ENCODE data around the gene DHX58.

The DHX58 gene

DNA sequence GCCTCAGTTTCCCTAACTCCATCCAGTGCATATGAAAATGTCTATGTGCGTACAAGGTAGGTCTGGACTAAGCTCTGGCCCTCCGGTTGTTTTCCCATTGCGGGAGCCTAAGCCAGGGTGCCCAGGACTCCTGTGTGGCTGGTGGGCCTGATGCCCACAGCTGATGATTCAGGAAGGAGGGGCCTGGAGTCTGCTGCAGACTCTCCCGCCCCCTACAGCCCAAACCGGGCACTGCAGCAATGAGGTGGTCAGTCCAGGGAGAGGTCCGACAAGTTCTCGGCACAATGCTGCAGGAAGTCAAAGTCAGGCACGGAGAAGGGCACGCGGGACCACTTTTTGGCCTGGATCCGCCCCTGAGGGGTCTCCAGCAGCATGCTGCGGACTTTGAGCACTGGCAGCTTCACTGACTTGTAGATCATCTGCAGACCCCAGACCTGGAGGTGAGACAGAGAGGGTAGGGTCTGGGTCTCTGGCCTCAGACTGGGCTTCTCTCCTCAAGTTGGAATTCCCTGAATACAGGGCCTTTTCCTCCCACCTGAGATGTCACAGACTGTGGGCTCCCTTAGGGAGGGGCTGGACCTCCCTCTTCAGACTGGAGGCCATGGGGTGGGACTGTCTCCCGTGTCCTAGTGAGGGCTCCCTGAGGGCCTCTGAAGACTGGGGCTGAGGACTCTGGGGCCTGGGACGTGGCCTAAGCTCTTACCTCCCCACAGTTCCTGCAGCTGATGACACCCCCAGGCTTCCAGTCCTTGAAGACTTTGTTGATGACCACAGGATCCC is 10.8 kb downstream of the DHX58 start:
- Histone ChIP-seq H3K27ac (ENCODE audit: low read depth, low read length) (no peak overlapping the region), H3K4me3 (ENCODE audit: low read length) (no peak overlapping the region), H3K4me1 (ENCODE audit: control insufficient read depth, insufficient read depth, low read length) (no peaks in the 10 kb centered on the region), H3K27me3 (ENCODE audit: control insufficient read depth, insufficient read depth, low read length) (peaks cover 6% of the 10 kb centered on the region), H3K9ac (ENCODE audit: low read length) (no peak overlapping the region), H3K36me3 (ENCODE audit: control insufficient read depth, insufficient read depth, low read length) (no peaks in the 10 kb centered on the region)

DNA sequence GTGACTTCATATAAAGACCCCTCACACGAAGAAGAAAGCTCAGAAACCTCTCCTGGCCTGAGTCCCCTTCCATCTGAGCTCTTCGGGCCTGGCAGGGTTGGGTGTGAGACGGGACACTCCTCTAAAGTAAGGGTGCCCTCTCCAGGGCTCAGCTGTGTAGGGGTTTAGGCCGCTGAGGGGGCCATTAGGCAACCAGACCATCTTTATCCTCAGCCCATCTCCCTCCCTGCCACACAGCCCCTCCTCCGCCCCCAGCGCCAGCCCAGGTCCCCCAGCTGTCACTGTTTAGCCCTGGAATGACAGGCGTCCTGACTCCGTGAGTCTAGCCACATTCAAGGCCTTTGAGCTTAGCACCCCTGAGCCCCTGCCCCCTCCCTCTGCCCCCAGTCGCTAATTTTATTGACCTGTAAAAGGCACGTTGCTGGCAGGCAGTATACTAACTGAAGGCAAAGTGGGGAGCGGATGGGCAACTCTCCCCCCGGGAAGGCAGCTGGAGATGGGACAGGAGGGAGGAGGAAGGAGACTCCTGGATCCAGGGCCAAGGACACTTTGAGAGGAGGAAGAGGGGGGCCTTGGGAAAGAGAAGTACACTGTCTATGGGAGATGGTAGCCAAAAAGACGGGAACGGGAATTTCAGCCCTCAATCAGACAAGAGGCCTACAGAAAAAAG is 13.6 kb downstream of the DHX58 start:
- Histone ChIP-seq H3K36me3 (ENCODE audit: control insufficient read depth, insufficient read depth, low read length) (no peaks in the 10 kb centered on the region), H3K4me3 (ENCODE audit: low read length) (no peak overlapping the region), H3K9ac (ENCODE audit: low read length) (no peak overlapping the region), H3K4me1 (ENCODE audit: control insufficient read depth, insufficient read depth, low read length) (no peaks in the 10 kb centered on the region), H3K27ac (ENCODE audit: low read depth, low read length) (no peak overlapping the region), H3K27me3 (ENCODE audit: control insufficient read depth, insufficient read depth, low read length) (peaks cover 12% of the 10 kb centered on the region)

DNA sequence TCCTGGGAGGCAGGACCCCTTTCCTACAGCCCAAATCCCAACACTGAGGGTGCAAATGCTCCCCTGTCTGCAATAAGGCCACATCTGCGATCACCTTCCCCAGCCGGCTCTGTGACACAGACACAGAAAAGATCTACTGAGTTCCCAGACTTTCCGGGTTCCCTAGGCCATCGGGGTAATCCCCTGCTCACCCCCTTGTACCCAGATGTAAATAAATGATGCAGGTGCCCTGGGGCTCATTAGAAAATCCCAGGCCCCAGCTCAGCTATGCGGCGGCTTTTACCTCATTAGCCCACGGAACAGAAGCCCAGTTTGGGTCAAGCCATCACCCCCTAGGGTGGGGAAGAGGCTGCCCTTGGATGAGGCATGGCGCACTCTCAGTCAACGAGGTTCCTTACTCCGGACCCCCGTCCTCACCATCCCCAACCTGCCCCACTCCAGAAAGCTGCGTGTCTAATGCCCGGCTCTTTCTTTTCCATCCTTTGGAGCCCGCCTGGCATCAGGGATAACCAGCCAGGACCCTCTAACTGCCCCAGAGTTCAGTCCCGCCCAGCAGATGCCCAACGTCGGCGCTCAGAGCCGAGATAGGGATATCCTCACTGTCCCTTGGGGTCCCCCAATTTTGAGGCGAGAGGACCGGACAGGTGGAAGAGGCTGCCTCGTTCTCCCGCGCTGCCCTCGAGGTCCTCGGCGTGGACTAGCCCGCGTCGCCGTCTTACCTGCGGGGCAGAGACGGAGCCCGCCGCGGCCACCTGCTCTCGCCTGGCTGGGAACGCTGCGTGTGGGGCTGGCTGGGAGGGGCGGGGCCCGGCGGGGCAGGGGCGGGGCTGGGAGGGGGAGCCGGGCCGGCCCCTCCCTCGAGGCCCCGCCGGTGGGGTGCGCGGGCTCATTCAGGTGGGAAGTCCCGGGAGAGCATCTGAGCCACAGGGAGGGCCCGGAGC is 14.6 kb downstream of the DHX58 start, which contains the start of gene ZNF385C:
TSS of gene ZNF385C (minus strand) at position 783 of the 941 bp plus-strand sequence. CDS start 35,417 bp downstream, outside the sequence.
- Histone ChIP-seq H3K36me3 (ENCODE audit: control insufficient read depth, insufficient read depth, low read length) (no peaks in the 10 kb centered on the region), H3K9ac (ENCODE audit: low read length) (no peak within 1 kb of the TSS), H3K4me1 (ENCODE audit: control insufficient read depth, insufficient read depth, low read length) (no peaks in the 10 kb centered on the region), H3K27ac (ENCODE audit: low read depth, low read length) (no peak within 1 kb of the TSS), H3K4me3 (ENCODE audit: low read length) (no peak within 1 kb of the TSS), H3K27me3 (ENCODE audit: control insufficient read depth, insufficient read depth, low read length) (peaks cover 12% of the 10 kb centered on the region)

DNA sequence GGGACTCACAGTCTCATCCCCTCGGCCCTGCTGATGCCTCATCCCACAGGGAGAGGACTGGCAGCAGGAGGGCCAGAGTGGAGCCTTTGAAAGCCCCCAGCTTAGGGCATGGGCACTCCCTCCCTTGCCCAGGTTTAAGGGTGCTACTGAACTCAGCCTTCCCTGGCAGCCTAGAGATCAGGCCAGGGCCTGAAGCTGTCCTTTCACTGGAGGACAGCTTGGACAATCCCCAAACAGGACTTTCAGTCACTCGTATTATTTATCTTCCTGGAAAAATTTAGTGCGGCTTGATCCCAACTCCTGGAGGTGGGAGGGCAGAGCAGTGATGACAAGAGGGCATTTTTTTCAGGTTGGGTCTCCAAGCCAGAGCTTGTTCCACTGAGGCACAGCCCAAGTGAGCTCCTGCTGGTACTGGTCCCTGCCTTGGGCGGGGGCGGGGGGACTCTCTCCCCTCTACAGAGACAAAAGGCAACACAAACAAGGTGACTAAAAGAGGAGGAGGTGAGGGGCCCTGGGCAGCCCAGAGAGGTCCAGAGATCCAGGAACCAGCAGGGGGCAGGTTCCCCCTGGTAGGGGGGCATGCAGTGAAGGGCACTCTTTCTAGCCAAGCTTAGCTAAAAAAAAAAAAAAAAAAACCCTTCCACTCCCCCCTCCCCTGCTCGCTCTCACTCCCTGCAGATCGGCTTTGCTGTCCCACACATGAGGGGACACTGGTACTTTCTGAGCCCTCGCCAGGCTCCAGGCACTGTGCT is 16.0 kb downstream of the DHX58 start:
- Histone ChIP-seq H3K4me1 (ENCODE audit: control insufficient read depth, insufficient read depth, low read length) (no peaks in the 10 kb centered on the region), H3K36me3 (ENCODE audit: control insufficient read depth, insufficient read depth, low read length) (no peaks in the 10 kb centered on the region), H3K4me3 (ENCODE audit: low read length) (no peak overlapping the region), H3K27me3 (ENCODE audit: control insufficient read depth, insufficient read depth, low read length) (peaks cover 12% of the 10 kb centered on the region), H3K27ac (ENCODE audit: low read depth, low read length) (no peak overlapping the region), H3K9ac (ENCODE audit: low read length) (no peak overlapping the region)

DNA sequence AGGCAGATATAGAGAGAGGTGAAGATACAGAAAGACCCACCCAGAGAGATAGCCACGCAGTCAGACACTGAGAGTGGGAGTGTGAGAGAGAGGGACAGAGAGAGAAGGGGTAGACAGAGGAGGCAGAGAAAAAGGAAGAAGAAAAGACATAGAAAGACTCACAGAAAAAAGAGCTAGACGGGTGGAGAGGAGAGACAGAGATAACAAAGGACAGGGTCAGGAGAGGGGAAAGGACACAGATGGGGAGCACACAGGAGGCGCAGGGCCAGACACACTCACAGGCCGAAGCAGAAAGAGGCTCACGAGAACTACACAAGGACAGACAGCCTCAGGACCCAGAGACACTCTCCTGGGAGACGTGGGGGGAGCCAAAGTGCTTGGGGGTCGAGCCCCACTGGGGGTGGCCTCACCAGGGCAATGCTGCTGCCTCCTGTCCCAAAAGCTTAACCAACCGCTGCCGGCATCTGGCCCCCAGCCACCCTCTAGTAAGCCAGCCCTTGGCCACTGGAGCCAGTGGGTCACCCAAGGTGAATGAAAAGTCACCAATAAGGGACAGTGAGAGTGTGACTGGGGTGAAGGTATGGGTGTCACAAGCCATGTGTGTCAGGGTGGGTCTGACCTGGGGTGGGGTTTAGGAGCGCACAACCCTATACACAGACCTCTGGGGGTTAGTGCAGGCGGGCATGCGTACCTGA is 18.0 kb downstream of the DHX58 start:
- Histone ChIP-seq H3K27me3 (ENCODE audit: control insufficient read depth, insufficient read depth, low read length) (peaks cover 12% of the 10 kb centered on the region), H3K4me1 (ENCODE audit: control insufficient read depth, insufficient read depth, low read length) (no peaks in the 10 kb centered on the region), H3K36me3 (ENCODE audit: control insufficient read depth, insufficient read depth, low read length) (no peaks in the 10 kb centered on the region), H3K4me3 (ENCODE audit: low read length) (no peak overlapping the region), H3K27ac (ENCODE audit: low read depth, low read length) (no peak overlapping the region), H3K9ac (ENCODE audit: low read length) (no peak overlapping the region)

DNA sequence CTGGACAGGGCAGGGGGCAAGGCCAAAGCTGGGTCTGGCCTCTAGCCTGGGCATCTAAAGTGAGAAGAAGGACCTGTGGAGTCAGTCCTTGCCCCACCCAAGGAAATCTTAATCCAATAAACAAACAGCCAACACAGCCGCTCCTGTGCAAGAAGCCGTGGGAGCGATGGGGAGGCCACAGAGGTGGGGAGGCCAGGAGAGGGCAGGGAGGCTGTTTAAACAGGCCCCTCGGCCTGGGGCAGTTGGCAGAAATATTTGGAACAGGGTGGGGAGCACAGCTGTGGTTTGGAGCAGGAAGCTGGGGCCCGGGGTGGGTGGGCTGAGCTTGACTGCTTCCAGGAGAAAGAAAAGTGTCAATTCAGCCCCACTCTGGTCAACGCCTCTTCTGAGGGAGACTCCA is 19.6 kb downstream of the DHX58 start:
- Histone ChIP-seq H3K27me3 (ENCODE audit: control insufficient read depth, insufficient read depth, low read length) (peaks cover 15% of the 10 kb centered on the region), H3K27ac (ENCODE audit: low read depth, low read length) (no peak overlapping the region), H3K4me3 (ENCODE audit: low read length) (no peak overlapping the region), H3K4me1 (ENCODE audit: control insufficient read depth, insufficient read depth, low read length) (no peaks in the 10 kb centered on the region), H3K36me3 (ENCODE audit: control insufficient read depth, insufficient read depth, low read length) (no peaks in the 10 kb centered on the region), H3K9ac (ENCODE audit: low read length) (no peak overlapping the region)

DNA sequence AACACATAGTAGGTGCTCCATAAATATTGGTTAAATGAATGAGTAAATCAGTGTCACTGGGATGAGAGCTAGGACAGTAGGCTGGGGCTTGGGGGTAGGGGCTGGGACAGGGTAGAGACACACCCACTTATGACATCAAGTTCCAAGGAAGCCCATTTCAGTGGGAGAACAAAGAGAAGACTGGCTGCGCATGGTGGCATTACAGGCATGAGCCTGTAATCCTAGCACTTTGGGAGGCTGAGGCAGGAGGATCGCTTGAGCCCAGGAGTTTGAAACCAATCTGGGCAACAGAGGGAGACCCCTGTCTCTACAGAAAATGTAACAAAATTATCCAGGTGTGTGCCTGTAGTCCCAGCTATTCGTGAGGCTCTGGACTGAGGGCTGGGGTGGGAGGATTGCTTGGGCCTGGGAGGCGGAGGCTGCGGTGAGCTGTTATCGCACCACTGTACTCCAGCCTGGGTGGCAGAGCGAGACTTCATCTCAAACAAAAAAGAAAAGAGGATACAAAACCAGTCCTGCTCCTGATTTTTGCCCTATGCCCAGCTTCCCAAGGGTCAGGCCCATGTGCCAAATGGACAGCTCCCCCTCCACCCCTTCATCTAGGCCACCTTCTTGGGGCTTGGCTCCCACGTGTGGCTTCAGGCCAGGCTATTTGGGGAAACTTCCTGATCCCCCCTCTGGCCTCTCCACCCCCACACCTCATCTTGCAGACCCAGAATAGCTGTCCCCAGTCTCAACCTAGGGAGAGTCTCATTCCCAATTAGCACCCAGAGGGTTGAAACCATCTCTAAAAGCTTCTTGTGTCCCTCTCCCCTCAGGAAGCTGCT is 21.3 kb downstream of the DHX58 start:
- no peak overlapping the region for H3K4me3 ChIP-seq (ENCODE audit: low read length)
- no peak overlapping the region for H3K9ac ChIP-seq (ENCODE audit: low read length)
- no peaks in the 10 kb centered on the region for H3K36me3 ChIP-seq (ENCODE audit: control insufficient read depth, insufficient read depth, low read length)
- no peaks in the 10 kb centered on the region for H3K4me1 ChIP-seq (ENCODE audit: control insufficient read depth, insufficient read depth, low read length)
- no peak overlapping the region for H3K27ac ChIP-seq (ENCODE audit: low read depth, low read length)
- peaks cover 8% of the 10 kb centered on the region for H3K27me3 ChIP-seq (ENCODE audit: control insufficient read depth, insufficient read depth, low read length)

DNA sequence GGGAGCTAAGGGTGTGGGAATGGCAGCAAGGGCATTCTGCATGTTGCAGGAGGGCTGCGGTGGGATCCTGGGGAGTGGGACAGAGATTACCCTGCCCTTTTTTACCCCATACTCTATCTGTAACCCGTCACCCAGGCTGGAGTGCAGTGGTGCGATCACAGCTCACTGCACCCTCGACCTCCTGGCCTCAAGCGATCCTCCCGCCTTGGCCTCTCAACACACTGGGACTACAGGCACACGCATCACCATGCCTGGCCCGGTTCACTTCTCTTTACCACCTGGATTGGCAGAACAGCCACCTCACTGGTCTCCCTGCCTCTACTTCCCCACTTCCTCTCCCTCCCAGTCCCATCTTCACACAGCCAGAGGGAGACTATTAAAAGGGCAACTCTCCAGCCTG is 23.8 kb downstream of the DHX58 start:
- no peak overlapping the region for H3K27ac ChIP-seq (ENCODE audit: low read depth, low read length)
- peaks cover 3% of the 10 kb centered on the region for H3K27me3 ChIP-seq (ENCODE audit: control insufficient read depth, insufficient read depth, low read length)
- no peaks in the 10 kb centered on the region for H3K4me1 ChIP-seq (ENCODE audit: control insufficient read depth, insufficient read depth, low read length)
- no peak overlapping the region for H3K9ac ChIP-seq (ENCODE audit: low read length)
- no peak overlapping the region for H3K4me3 ChIP-seq (ENCODE audit: low read length)
- H3K36me3 ChIP-seq (ENCODE audit: control insufficient read depth, insufficient read depth, low read length), result no peaks in the 10 kb centered on the region

DNA sequence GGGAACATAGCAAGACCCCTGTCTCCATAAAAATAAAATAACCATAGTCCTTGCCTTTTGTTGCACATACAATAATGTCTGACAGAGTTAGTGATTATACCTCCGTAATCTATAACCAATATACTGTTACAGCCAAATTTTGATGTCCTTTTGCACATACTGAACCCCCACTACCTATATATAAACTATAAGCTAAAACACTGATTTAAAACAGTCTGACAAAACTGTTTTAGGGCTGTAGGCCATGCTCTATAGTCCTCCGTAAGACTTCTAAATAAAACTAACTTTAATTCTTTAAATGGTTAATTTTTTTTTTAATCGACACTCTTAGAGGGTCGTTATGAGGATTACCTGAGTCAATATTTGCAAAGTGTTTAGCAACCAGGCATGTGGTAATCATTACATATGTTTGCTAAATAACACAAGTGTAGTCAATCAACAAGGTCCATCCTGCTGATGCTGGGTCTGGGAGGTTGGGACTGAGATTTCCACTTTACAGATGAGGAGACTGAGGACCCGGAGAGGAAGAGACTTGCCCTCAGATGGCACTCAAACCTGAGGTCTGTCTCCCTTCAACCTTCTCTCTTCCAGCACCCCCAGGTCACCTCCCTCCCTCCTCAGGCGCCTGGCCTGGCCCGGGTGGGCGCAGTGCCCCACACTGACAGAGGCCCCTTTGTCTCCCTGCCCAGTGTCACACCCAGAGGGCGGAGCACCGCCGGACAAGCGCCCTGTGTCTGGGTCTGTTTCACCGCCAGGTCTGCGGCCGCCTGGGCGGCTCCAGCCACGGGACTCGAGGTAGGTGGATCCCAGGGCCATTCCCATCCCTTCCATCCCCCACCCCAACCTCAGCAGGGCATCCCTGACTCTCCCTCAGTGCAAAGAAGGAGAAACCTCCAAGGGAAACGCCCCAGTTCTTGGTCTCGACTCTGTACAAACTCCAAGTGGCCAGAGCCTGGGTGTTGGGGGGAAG is 24.5 kb downstream of the DHX58 start:
- Histone ChIP-seq H3K9ac (ENCODE audit: low read length) (no peak overlapping the region), H3K27ac (ENCODE audit: low read depth, low read length) (no peak overlapping the region), H3K27me3 (ENCODE audit: control insufficient read depth, insufficient read depth, low read length) (peaks cover 3% of the 10 kb centered on the region), H3K4me1 (ENCODE audit: control insufficient read depth, insufficient read depth, low read length) (no peaks in the 10 kb centered on the region), H3K4me3 (ENCODE audit: low read length) (no peak overlapping the region), H3K36me3 (ENCODE audit: control insufficient read depth, insufficient read depth, low read length) (no peaks in the 10 kb centered on the region)

DNA sequence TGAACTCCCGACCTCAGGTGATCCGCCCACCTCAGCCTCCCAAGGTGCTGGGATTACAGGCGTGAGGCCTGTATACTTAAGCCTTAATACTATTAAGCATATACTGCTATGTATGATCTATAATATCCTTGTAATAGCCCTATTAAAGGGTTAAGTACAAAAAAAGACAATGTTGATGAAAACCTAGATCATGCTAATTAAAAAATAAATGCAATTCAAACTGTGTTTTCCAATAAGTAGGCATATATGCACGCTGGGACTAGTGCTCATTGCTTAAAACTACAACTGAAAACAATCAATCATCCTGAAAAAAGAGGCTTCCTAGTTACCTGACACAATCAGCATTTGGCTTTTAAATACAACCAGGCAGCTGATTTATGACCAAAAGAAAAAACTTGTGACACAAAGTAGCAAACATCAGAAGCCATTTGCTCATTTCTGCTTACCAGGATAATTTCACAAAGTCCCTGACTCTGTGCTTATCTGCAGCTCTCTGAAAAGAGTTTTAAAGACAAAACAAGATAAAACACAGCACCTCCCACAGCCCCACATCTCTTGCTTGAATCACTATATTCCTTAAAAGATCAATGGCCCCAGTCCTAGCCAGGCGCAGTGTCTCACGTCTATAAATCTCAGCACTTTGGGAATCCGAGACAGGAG is 25.3 kb downstream of the DHX58 start:
- Histone ChIP-seq H3K9ac (ENCODE audit: low read length) (no peak overlapping the region), H3K27ac (ENCODE audit: low read depth, low read length) (no peak overlapping the region), H3K36me3 (ENCODE audit: control insufficient read depth, insufficient read depth, low read length) (no peaks in the 10 kb centered on the region), H3K4me3 (ENCODE audit: low read length) (no peak overlapping the region), H3K4me1 (ENCODE audit: control insufficient read depth, insufficient read depth, low read length) (no peaks in the 10 kb centered on the region), H3K27me3 (ENCODE audit: control insufficient read depth, insufficient read depth, low read length) (peaks cover 3% of the 10 kb centered on the region)

All from rectal smooth muscle tissue (tissue), 1 donor.